GM23338 (cell line): ENCODE results near the gene UPK3B. TPM values are rescaled to one million over a fixed set of nuclear protein-coding genes. Genes with fewer than 3 reads are reported as not detected.
"Not testable (repeated sequence)": the region's sequence is repeated elsewhere in the genome, so short reads cannot be mapped to it uniquely, and the experiment has no call there.

Source experiments
- ATAC-seq: fragments of 200-7000 bp; cut with Tn5 transposase; 3 replicates; pipeline ENCODE4 v1.9.1; 2020
- DNase-seq: peaks from one replicate; pipeline ENCODE4 v3.0.0-alpha.2; 2015; ENCODE audit warnings: low spot score
- H2AFZ ChIP-seq: fragments of 200-600 bp; sonication (generic); 2 replicates; pipeline ENCODE4 v1.8.0; 2016; ENCODE audit warnings: antibody characterized with exemption, mild to moderate bottlenecking, moderate library complexity
- H3F3A ChIP-seq: fragments of 200-600 bp; sonication (generic); replicated peaks from 2 replicates; pipeline ENCODE4 v1.8.0; 2017; ENCODE audit warnings: antibody characterized with exemption, mixed run types, low read depth
- H3K27ac ChIP-seq: fragments of 200-600 bp; sonication (generic); 2 replicates; pipeline ENCODE4 v1.6.1; 2016; ENCODE audit warnings: low read depth
- H3K27me3 ChIP-seq: fragments of 200-600 bp; sonication (generic); 2 replicates; pipeline ENCODE4 v1.8.0; 2016; ENCODE audit warnings: mild to moderate bottlenecking, mixed run types, moderate library complexity; ENCODE audit not compliant: insufficient read depth
- H3K36me3 ChIP-seq: fragments of 200-600 bp; sonication (generic); 2 replicates; pipeline ENCODE4 v1.8.0; 2016; ENCODE audit warnings: mild to moderate bottlenecking; ENCODE audit not compliant: insufficient read depth
- H3K4me1 ChIP-seq: fragments of 200-600 bp; sonication (generic); 2 replicates; pipeline ENCODE4 v1.8.0; 2016; ENCODE audit warnings: mild to moderate bottlenecking, moderate library complexity; ENCODE audit not compliant: insufficient read depth
- H3K4me2 ChIP-seq: fragments of 200-600 bp; sonication (generic); 2 replicates; pipeline ENCODE4 v1.7.1; 2017; ENCODE audit warnings: mixed run types
- H3K4me3 ChIP-seq: fragments of 200-600 bp; sonication (generic); 2 replicates; pipeline ENCODE4 v1.6.1; 2016; ENCODE audit warnings: mixed run types
- H3K79me2 ChIP-seq: fragments of 200-600 bp; sonication (generic); replicated peaks from 2 replicates; pipeline ENCODE4 v1.8.0; 2017; ENCODE audit warnings: mild to moderate bottlenecking; ENCODE audit not compliant: insufficient read depth
- H3K9me2 ChIP-seq: fragments of 200-600 bp; sonication (generic); 2 replicates; pipeline ENCODE4 v1.8.0; 2017; ENCODE audit not compliant: insufficient read depth
- H4K20me1 ChIP-seq: fragments of 200-600 bp; sonication (generic); replicated peaks from 2 replicates; pipeline ENCODE4 v1.8.0; 2017; ENCODE audit warnings: mild to moderate bottlenecking; ENCODE audit not compliant: insufficient read depth
- H3K27ac Mint-ChIP-seq: 2 replicates; pipeline ENCODE4 v1.8.0; 2020; ENCODE audit warnings: inconsistent platforms, mild to moderate bottlenecking, moderate library complexity, mixed read lengths
- H3K27me3 Mint-ChIP-seq: 3 replicates; pipeline ENCODE4 v1.8.0; 2022; ENCODE audit warnings: low read depth, mild to moderate bottlenecking, moderate library complexity, mixed read lengths, inconsistent platforms; ENCODE audit not compliant: insufficient read depth, poor library complexity
- H3K36me3 Mint-ChIP-seq: 3 replicates; pipeline ENCODE4 v1.8.0; 2021; ENCODE audit warnings: low read depth, mild to moderate bottlenecking, inconsistent platforms, moderate library complexity, mixed read lengths
- H3K4me1 Mint-ChIP-seq: 3 replicates; pipeline ENCODE4 v1.8.0; 2020; ENCODE audit warnings: mild to moderate bottlenecking, inconsistent platforms, mixed read lengths
- H3K4me3 Mint-ChIP-seq: 3 replicates; pipeline ENCODE4 v1.8.0; 2021; ENCODE audit warnings: moderate library complexity, mild to moderate bottlenecking, inconsistent platforms, mixed read lengths
- H3K9me3 Mint-ChIP-seq: 3 replicates; pipeline ENCODE4 v1.8.0; 2020; ENCODE audit warnings: moderate library complexity, mild to moderate bottlenecking, inconsistent platforms, mixed read lengths
- polyA plus RNA-seq: library from polyadenylated mRNA; unstranded; fragments of >200 nt; fragmentation: Nextera tagmentation; extraction: Ambion mirVana; gene quantifications from 2 replicates; pipeline ENCODE4 v1.2.1, GENCODE V29; 2016
- total RNA-seq: library from RNA; depleted of rRNA; stranded (reverse); fragments of >200 nt; shearing (Covaris generic); gene quantifications from 2 replicates; pipeline ENCODE4 v1.2.3, GENCODE V29; 2014

Gene UPK3B
- total and polyA plus RNA-seq, 2 experiments from 2014 or later, result 3.8 to 5.2 TPM

DNA sequence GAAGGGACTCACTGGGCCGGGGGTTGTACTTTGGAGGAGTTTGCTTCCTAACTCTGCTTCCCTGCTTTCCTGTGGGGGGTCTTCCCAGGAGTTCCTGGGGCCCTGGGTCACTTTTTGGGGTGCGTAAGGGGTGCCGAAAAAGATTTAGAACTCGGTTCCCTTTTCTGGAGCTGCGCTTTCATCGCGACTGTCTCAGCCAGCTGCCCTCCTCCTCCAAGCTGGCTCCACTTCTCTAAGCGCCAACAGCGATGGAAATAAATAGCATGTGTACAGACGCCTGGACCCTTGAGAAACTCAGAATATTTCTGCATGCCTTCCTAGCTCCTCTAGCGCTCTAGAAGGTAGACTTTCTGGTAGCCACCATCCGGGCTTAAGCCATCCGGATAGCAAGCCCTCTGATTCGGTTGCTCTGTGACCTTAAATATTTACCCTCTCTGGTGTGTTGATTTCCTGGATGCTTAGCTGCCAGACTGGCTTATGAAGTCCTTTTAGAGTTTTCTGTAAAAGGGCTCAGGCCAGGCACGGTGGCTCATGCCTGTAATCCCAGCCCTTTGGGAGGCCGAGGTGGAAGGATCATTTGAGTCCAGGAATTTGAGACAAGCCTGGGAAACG lies 48.0 kb upstream of the UPK3B start:
- not testable (repeated sequence) for H2AFZ ChIP-seq, H3K36me3 Mint-ChIP-seq, H3K27ac Mint-ChIP-seq, DNase-seq, H4K20me1 ChIP-seq, H3K79me2 ChIP-seq, H3K4me3 Mint-ChIP-seq, H3K27me3 ChIP-seq, H3K9me3 Mint-ChIP-seq, ATAC-seq, H3K4me3 ChIP-seq, H3F3A ChIP-seq, H3K4me1 ChIP-seq, H3K9me2 ChIP-seq, H3K4me2 ChIP-seq, H3K27ac ChIP-seq, H3K4me1 Mint-ChIP-seq, H3K27me3 Mint-ChIP-seq, H3K36me3 ChIP-seq

DNA sequence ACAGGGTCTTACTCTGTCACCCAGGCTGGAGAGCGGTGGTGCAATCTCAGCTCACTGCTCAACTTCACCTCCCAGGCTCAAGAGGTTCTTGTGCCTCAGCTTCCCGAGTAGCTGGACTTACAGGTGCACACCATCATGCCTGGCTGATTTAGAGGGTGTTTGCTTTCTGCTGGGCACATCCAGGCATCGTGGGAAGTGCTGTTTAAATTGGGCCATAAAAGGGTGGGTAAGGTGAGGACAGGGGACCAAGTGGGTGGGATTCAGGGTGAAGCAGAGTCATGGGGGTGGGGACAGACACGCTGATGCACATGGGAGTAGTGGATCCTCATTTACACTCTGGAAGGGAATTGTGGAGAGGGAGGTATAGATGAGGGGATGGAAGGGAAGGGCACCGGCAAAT lies 45.4 kb upstream of the UPK3B start:
- not testable (repeated sequence) for H3K4me3 Mint-ChIP-seq, H3K36me3 Mint-ChIP-seq

DNA sequence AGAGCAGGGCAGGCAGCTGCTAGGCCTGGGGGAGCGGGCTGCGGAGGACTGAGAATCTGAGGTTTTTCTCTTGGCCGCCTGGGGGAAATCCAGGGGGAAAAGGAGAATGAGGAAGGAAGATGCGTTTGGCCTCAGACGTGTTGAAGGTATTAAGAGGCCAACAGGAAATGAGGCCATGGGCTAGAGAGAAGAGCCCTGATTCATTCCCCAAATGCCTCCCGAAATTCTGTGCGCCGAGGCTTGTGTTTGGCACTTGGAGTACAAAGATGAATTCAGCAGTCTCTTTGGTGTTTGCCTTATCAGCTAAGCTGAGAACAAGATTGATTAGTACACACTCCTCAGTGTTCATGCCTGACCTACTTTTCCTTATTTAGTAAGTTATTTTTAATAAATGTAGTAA lies 44.4 kb upstream of the UPK3B start:
- H3K79me2 ChIP-seq, H3K27me3 ChIP-seq, H3K36me3 Mint-ChIP-seq, ATAC-seq, H3K36me3 ChIP-seq, H4K20me1 ChIP-seq, H3K4me3 ChIP-seq, DNase-seq, H3K4me2 ChIP-seq, H3K4me3 Mint-ChIP-seq, H3K9me3 Mint-ChIP-seq, H3K4me1 ChIP-seq, H3K4me1 Mint-ChIP-seq, H3K27ac Mint-ChIP-seq, H3K27me3 Mint-ChIP-seq, H3K27ac ChIP-seq, H2AFZ ChIP-seq, H3F3A ChIP-seq, H3K9me2 ChIP-seq: not testable (repeated sequence)

More for the DNA sequence above, 45.4 kb upstream of the UPK3B start:
- H4K20me1 ChIP-seq, H3K9me3 Mint-ChIP-seq, ATAC-seq, H3K9me2 ChIP-seq, DNase-seq, H3K4me3 ChIP-seq, H3K4me2 ChIP-seq, H2AFZ ChIP-seq, H3K36me3 ChIP-seq, H3F3A ChIP-seq, H3K4me1 ChIP-seq, H3K27me3 Mint-ChIP-seq, H3K27ac Mint-ChIP-seq, H3K4me1 Mint-ChIP-seq, H3K79me2 ChIP-seq, H3K27ac ChIP-seq, H3K27me3 ChIP-seq: not testable (repeated sequence)

GRCh38 chr7:76467743-76468404 lies 42.5 kb upstream of the UPK3B start:
- H3K36me3 Mint-ChIP-seq, DNase-seq, H3F3A ChIP-seq, H3K27me3 Mint-ChIP-seq, H3K4me1 Mint-ChIP-seq, H3K36me3 ChIP-seq, H3K9me3 Mint-ChIP-seq, H3K4me3 Mint-ChIP-seq, ATAC-seq, H3K4me3 ChIP-seq, H3K27ac ChIP-seq, H3K27me3 ChIP-seq, H3K9me2 ChIP-seq, H2AFZ ChIP-seq, H3K4me1 ChIP-seq, H3K79me2 ChIP-seq, H3K27ac Mint-ChIP-seq, H3K4me2 ChIP-seq, H4K20me1 ChIP-seq: not testable (repeated sequence)

DNA sequence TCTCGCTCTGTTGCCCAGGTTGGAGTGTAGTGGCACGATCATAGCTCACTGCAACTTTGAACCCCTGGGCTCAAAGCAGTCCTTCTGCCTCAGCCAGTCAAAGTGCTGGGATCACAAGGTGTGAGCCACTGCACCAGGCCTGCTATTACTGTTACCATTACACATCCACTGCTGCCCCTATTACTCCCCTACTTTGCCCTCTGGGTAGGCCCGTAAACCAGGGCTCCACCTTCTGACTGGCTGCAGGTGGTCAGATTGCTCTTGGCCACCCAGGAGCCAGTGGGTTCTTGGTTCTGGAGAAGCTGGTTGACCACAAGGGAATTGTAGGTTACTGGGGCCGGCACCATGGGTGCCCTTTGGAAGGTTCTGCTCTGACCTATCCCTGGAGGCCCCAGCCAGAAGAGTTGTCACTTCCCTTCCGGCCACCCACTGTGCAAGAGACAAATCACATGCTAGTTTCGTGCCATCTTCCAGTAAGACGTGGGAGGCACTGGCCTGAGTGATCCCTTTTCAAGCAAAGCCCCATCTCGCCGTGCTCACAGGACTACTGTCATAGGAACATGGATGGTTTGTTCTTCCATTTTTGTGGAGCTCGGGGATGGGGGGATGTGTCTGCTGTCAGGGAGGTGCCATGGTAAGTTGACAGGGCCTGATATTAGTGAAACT lies 38.7 kb upstream of the UPK3B start:
- not testable (repeated sequence) for H3K9me3 Mint-ChIP-seq, H3K36me3 Mint-ChIP-seq, ATAC-seq, H2AFZ ChIP-seq, H3K36me3 ChIP-seq, H3K4me3 ChIP-seq, H3K4me3 Mint-ChIP-seq, H3K79me2 ChIP-seq, H3K4me2 ChIP-seq, H3K27ac ChIP-seq, H3K9me2 ChIP-seq, DNase-seq, H3F3A ChIP-seq, H3K4me1 Mint-ChIP-seq, H3K4me1 ChIP-seq, H3K27me3 ChIP-seq, H4K20me1 ChIP-seq, H3K27ac Mint-ChIP-seq, H3K27me3 Mint-ChIP-seq

DNA sequence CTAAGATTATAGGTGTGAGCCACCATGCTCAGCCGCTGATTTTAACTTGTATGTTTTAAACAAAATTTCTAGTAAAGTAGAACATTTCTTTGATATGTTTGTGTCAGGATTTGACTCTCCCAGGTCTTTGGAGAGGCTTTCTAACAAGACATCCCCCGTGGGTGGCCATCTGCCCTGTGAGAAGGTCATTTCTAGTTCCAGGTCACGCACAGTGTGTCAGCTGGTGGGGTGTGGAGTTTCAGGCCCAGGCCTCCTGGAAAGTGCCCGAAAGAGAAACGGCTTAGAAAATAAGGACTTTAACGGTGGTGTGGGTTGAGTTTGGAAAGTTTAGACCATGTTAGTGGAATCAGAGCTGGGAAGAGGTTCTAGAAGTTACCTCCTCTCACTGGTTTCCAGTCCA lies 37.3 kb upstream of the UPK3B start:
- DNase-seq, ATAC-seq, H3K9me2 ChIP-seq, H3K4me2 ChIP-seq, H3F3A ChIP-seq, H3K27ac ChIP-seq, H3K79me2 ChIP-seq, H3K4me1 ChIP-seq, H3K27me3 ChIP-seq, H3K27me3 Mint-ChIP-seq, H3K9me3 Mint-ChIP-seq, H3K36me3 ChIP-seq, H3K4me3 ChIP-seq, H3K36me3 Mint-ChIP-seq, H3K4me3 Mint-ChIP-seq, H3K27ac Mint-ChIP-seq, H3K4me1 Mint-ChIP-seq, H4K20me1 ChIP-seq, H2AFZ ChIP-seq: not testable (repeated sequence)
